ENCODE data around the gene XBP1. TPM values are rescaled to one million over a fixed set of nuclear protein-coding genes. Genes with fewer than 3 reads are reported as not detected.
A peak's percentile ranks its signal among the peaks of the same experiment; 100 is the strongest.

The XBP1 gene
- total and polyA plus RNA-seq, 12 donors: 31.2 to 393 (median 150) TPM

GRCh38 chr22:28817064-28817463 lies 16.7 kb upstream of the XBP1 start:
- Histone ChIP-seq H3K36me3 (replicated peaks in 1 of 2) (no peaks in the 10 kb centered on the region), H3K27ac (no peak overlapping the region), H3K9me3 (replicated peaks in 1 of 3) (no peaks in the 10 kb centered on the region), H3K4me1 (replicated peaks in 1 of 2) (peaks cover 40 to 47% of the 10 kb centered on the region in 2 donors), H3K27me3 (no peaks in the 10 kb centered on the region), H3K4me3 (no peak overlapping the region)
- no peak for TF ChIP-seq POLR2A (IDR thresholded peaks at IDR 0.05)
- no peak for TF ChIP-seq CTCF (IDR thresholded peaks at IDR 0.05)
- DNase-seq: no peak
- 92 to 96% (median 95%) methylated on average over 2 of the region's 2 CpGs for WGBS, 4 donors
- intact Hi-C loops (cut with DNase I): no loop called here

- no peak for DNase-seq
- no peak for TF ChIP-seq CTCF (IDR thresholded peaks at IDR 0.05)
- TF ChIP-seq POLR2A (IDR thresholded peaks at IDR 0.05): no peak
- Histone ChIP-seq H3K4me3 (no peak overlapping the region), H3K9me3 (replicated peaks in 1 of 3) (no peaks in the 10 kb centered on the region), H3K36me3 (replicated peaks in 1 of 2) (no peaks in the 10 kb centered on the region), H3K27me3 (no peaks in the 10 kb centered on the region), H3K27ac (no peak overlapping the region), H3K4me1 (replicated peaks in 1 of 2) (peaks cover 46 to 58% of the 10 kb centered on the region in 2 donors)
- WGBS, 4 donors: 89 to 93% (median 91%) methylated on average over 6 of the region's 6 CpGs
- intact Hi-C loops (cut with DNase I): no loop called here
Measured at GRCh38 chr22:28815729-28816128, 15.4 kb upstream of the XBP1 start.

GRCh38 chr22:28815111-28815510 lies 14.7 kb upstream of the XBP1 start:
- Histone ChIP-seq H3K36me3 (replicated peaks in 1 of 2) (no peaks in the 10 kb centered on the region), H3K4me3 (no peak overlapping the region), H3K27me3 (no peaks in the 10 kb centered on the region), H3K27ac (no peak overlapping the region), H3K9me3 (replicated peaks in 1 of 3) (no peaks in the 10 kb centered on the region), H3K4me1 (replicated peaks in 1 of 2) (peaks cover 46 to 58% of the 10 kb centered on the region in 2 donors)
- DNase-seq: no peak
- 52 to 74% (median 71%) methylated on average over 5 to 6 of the region's 6 CpGs for WGBS, 4 donors
- no peak for TF ChIP-seq CTCF (IDR thresholded peaks at IDR 0.05)
- no peak for TF ChIP-seq POLR2A (IDR thresholded peaks at IDR 0.05)
- intact Hi-C loops (cut with DNase I): no loop called here

GRCh38 chr22:28813772-28814518 lies 13.6 kb upstream of the XBP1 start:
- WGBS, 4 donors: 63 to 73% (median 69%) methylated on average over 2 of the region's 2 CpGs
- H3K36me3 ChIP-seq (replicated peaks in 1 of 2): no peaks in the 10 kb centered on the region
- peak in 6 of 7 donors; percentile 55 to 74 (median 62) for DNase-seq
- no peaks in the 10 kb centered on the region for H3K9me3 ChIP-seq (replicated peaks in 1 of 3)
- H3K4me3 ChIP-seq: no peak overlapping the region
- H3K27me3 ChIP-seq: no peaks in the 10 kb centered on the region
- intact Hi-C loops (cut with DNase I): no loop called here
- H3K4me1 ChIP-seq (replicated peaks in 1 of 2): peaks cover 39 to 47% of the 10 kb centered on the region in 2 donors
- H3K27ac ChIP-seq: peak overlapping the region; percentile 4 to 68 (median 58)
- TF ChIP-seq POLR2A (IDR thresholded peaks at IDR 0.05): no peak
- TF ChIP-seq CTCF (IDR thresholded peaks at IDR 0.05): no peak

Data from adrenal gland (tissue), 12 donors.